A549 (cell line): ENCODE data around the gene PRKN.

Experiments used
- CTCF ChIP-seq: fragments of >200 bp; sonication (Bioruptor Twin); formaldehyde crosslinking; IDR thresholded peaks from 3 replicates; pipeline ENCODE4 v1.5.1; 2016
- HMGXB4 ChIP-seq: fragments of 250-450 bp; sonication (Bioruptor Pico); IDR thresholded peaks from 2 replicates; pipeline ENCODE4 v1.5.0; 2021; ENCODE audit warnings: mild to moderate bottlenecking, moderate library complexity, borderline replicate concordance
- MYC ChIP-seq: IDR thresholded peaks from 2 replicates; pipeline ENCODE4 v1.6.1; 2012; ENCODE audit warnings: mild to moderate bottlenecking, inconsistent platforms, low read length, improper control_type of control experiment, borderline replicate concordance
- POLR2A ChIP-seq: IDR thresholded peaks from 2 replicates; pipeline ENCODE4 v1.6.1; 2012; ENCODE audit warnings: mild to moderate bottlenecking, low read length
- POLR2AphosphoS2 ChIP-seq: conservative IDR thresholded peaks from 2 replicates; pipeline ENCODE4 v1.6.1; 2012; ENCODE audit warnings: low read length, improper control_type of control experiment, inconsistent platforms
- RCOR1 ChIP-seq: fragments of 150-350 bp; IDR thresholded peaks from 2 replicates; pipeline ENCODE4 v1.6.1; 2014; ENCODE audit warnings: antibody characterized with exemption, low read length, low read depth
- SMC3 ChIP-seq: fragments of >200 bp; sonication (Bioruptor Twin); formaldehyde crosslinking; IDR thresholded peaks from 3 replicates; pipeline ENCODE4 v1.6.1; 2018; ENCODE audit warnings: inconsistent platforms
- TFCP2L1 ChIP-seq: fragments of 250-450 bp; sonication (Bioruptor Pico); IDR thresholded peaks from 2 replicates; pipeline ENCODE4 v1.5.0; 2021; ENCODE audit warnings: mild to moderate bottlenecking
- TP53 ChIP-seq: fragments of 250-450 bp; sonication (Bioruptor Pico); IDR thresholded peaks from 2 replicates; pipeline ENCODE4 v1.5.0; 2021; ENCODE audit warnings: mild to moderate bottlenecking, moderate library complexity
- USF2 ChIP-seq: fragments of 450-650 bp; IDR thresholded peaks from 2 replicates; pipeline ENCODE4 v1.6.1; 2014; ENCODE audit warnings: antibody characterized with exemption
- ZSCAN20 ChIP-seq: fragments of 250-450 bp; sonication (Bioruptor Pico); IDR thresholded peaks from 2 replicates; pipeline ENCODE4 v1.8.0; 2022; ENCODE audit warnings: mild to moderate bottlenecking, moderate library complexity
- TF ChIP-seq, protein P1 (sequence below): fragments of 200-600 bp; sonication (generic); IDR thresholded peaks from 2 replicates; pipeline ENCODE4 v1.6.1; 2016; ENCODE audit warnings: antibody characterized with exemption, mild to moderate bottlenecking, moderate library complexity

- no peak for TF ChIP-seq POLR2A
- no peak for TF ChIP-seq SMC3
- TF ChIP-seq HMGXB4 = no peak
- TF ChIP-seq, protein P1, sequence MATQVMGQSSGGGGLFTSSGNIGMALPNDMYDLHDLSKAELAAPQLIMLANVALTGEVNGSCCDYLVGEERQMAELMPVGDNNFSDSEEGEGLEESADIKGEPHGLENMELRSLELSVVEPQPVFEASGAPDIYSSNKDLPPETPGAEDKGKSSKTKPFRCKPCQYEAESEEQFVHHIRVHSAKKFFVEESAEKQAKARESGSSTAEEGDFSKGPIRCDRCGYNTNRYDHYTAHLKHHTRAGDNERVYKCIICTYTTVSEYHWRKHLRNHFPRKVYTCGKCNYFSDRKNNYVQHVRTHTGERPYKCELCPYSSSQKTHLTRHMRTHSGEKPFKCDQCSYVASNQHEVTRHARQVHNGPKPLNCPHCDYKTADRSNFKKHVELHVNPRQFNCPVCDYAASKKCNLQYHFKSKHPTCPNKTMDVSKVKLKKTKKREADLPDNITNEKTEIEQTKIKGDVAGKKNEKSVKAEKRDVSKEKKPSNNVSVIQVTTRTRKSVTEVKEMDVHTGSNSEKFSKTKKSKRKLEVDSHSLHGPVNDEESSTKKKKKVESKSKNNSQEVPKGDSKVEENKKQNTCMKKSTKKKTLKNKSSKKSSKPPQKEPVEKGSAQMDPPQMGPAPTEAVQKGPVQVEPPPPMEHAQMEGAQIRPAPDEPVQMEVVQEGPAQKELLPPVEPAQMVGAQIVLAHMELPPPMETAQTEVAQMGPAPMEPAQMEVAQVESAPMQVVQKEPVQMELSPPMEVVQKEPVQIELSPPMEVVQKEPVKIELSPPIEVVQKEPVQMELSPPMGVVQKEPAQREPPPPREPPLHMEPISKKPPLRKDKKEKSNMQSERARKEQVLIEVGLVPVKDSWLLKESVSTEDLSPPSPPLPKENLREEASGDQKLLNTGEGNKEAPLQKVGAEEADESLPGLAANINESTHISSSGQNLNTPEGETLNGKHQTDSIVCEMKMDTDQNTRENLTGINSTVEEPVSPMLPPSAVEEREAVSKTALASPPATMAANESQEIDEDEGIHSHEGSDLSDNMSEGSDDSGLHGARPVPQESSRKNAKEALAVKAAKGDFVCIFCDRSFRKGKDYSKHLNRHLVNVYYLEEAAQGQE = no peak
- no peak for TF ChIP-seq USF2
- no peak for TF ChIP-seq CTCF
- no peak for TF ChIP-seq RCOR1
- no peak for TF ChIP-seq MYC
- TF ChIP-seq TFCP2L1 (CRISPR knock-in tag) = no peak
- TF ChIP-seq TP53 (CRISPR knock-in tag) = no peak
- no peak for TF ChIP-seq ZSCAN20
- TF ChIP-seq POLR2AphosphoS2 = no peak
Measured at GRCh38 chr6:161422710-161423680, 1304.6 kb downstream of the PRKN start.
